ENCODE data around the gene HGF. TPM values are rescaled to one million over a fixed set of nuclear protein-coding genes. Genes with fewer than 3 reads are reported as not detected.
A peak's percentile ranks its signal among the peaks of the same experiment; 100 is the strongest.

The HGF gene
- total RNA-seq, 2 experiments from 2014 or later: not detected

GRCh38 chr7:81684514-81685269 is 85.2 kb downstream of the HGF start:
- H3K4me1 ChIP-seq (ENCODE audit: insufficient read depth, low read length): no peaks in the 10 kb centered on the region
- Mint-ChIP-seq H3K4me1 (ENCODE audit: low read depth) (no peaks in the 10 kb centered on the region), H3K27ac (no peak overlapping the region), H3K9me3 (no peaks in the 10 kb centered on the region), H3K27me3 (no peaks in the 10 kb centered on the region), H3K4me3 (no peak overlapping the region), H3K36me3 (ENCODE audit: low read depth) (no peaks in the 10 kb centered on the region)
- no peak overlapping the region for H3K27ac ChIP-seq (ENCODE audit: low read depth in 1 of 2, low read length in 2 of 2)
- no peaks in the 10 kb centered on the region for H3K9me3 ChIP-seq (ENCODE audit: control insufficient read depth in 1 of 2, insufficient read depth in 1 of 2, low read length in 2 of 2)
- no peaks in the 10 kb centered on the region for H3K36me3 ChIP-seq (ENCODE audit: insufficient read depth, low read length)
- H3K27me3 ChIP-seq (ENCODE audit: control insufficient read depth in 1 of 2, insufficient read depth in 2 of 2, low read length in 2 of 2): no peaks in the 10 kb centered on the region
- ChIA-PET CTCF (no interaction called here), POLR2A (no interaction called here)
- peak in 2 of 14 experiments; percentile 25 to 49 for DNase-seq
- intact Hi-C loops (cut with DNase I, micrococcal nuclease): no loop called here
- H3K4me3 ChIP-seq (ENCODE audit: low read length): no peak overlapping the region
- no peak for TF ChIP-seq CTCF (IDR thresholded peaks at IDR 0.05)
- no peak for ATAC-seq (ENCODE audit: poor library complexity)

DNA sequence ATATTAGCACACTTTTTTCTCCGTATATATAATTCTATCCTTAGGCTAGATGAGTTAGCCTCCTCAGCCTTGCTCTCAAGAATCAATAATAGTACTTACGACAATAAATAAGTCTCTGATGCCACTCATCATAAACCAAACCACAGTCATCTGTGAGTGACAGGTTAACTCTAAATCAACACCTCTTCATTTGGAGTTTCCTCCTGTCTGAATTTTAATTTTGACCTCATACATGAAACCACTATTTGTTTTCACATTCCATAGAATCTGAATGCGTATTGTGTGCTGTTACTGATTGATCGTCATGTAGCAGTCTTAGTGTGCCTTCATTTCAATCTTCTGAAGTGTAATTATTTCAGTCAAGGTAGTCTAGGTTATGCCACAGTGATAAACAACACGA is 85.8 kb downstream of the HGF start:
- H3K36me3 ChIP-seq (ENCODE audit: insufficient read depth, low read length): no peaks in the 10 kb centered on the region
- Mint-ChIP-seq H3K9me3 (no peaks in the 10 kb centered on the region), H3K4me1 (ENCODE audit: low read depth) (no peaks in the 10 kb centered on the region), H3K4me3 (no peak overlapping the region), H3K27ac (no peak overlapping the region), H3K27me3 (no peaks in the 10 kb centered on the region), H3K36me3 (ENCODE audit: low read depth) (no peaks in the 10 kb centered on the region)
- ChIA-PET CTCF (no interaction called here), POLR2A (no interaction called here)
- no peak overlapping the region for H3K4me3 ChIP-seq (ENCODE audit: low read length)
- no peak for ATAC-seq (ENCODE audit: poor library complexity)
- H3K27ac ChIP-seq (ENCODE audit: low read depth in 1 of 2, low read length in 2 of 2): no peak overlapping the region
- no peak for TF ChIP-seq CTCF (IDR thresholded peaks at IDR 0.05)
- DNase-seq: no peak
- intact Hi-C loops (cut with DNase I, micrococcal nuclease): no loop called here
- H3K9me3 ChIP-seq (ENCODE audit: control insufficient read depth in 1 of 2, insufficient read depth in 1 of 2, low read length in 2 of 2): no peaks in the 10 kb centered on the region
- no peaks in the 10 kb centered on the region for H3K27me3 ChIP-seq (ENCODE audit: control insufficient read depth in 1 of 2, insufficient read depth in 2 of 2, low read length in 2 of 2)
- no peaks in the 10 kb centered on the region for H3K4me1 ChIP-seq (ENCODE audit: insufficient read depth, low read length)

DNA sequence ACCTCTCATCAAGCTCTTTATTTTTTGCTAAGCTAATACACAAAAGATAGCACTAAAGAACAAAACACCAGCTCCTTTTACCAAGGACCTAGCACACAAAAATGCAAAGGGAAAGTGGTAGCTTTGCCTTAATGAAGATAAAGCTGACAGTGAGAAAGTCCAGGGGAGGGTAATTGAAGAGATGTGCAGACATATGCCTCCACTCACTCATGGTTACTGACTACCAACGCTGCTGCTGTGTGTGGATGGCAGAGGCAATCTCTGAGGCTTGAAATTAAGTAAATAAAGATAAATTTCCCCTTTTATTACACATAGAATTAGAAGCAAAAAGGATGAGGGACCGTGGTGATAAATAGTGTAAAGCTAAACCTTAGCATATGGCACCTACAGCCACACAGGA is 87.0 kb downstream of the HGF start:
- Mint-ChIP-seq H3K4me1 (ENCODE audit: low read depth) (no peaks in the 10 kb centered on the region), H3K36me3 (ENCODE audit: low read depth) (no peaks in the 10 kb centered on the region), H3K27ac (no peak overlapping the region), H3K9me3 (no peaks in the 10 kb centered on the region), H3K4me3 (no peak overlapping the region), H3K27me3 (no peaks in the 10 kb centered on the region)
- Histone ChIP-seq H3K4me1 (ENCODE audit: insufficient read depth, low read length) (no peaks in the 10 kb centered on the region), H3K9me3 (ENCODE audit: control insufficient read depth in 1 of 2, insufficient read depth in 1 of 2, low read length in 2 of 2) (no peaks in the 10 kb centered on the region), H3K27ac (ENCODE audit: low read depth in 1 of 2, low read length in 2 of 2) (no peak overlapping the region), H3K27me3 (ENCODE audit: control insufficient read depth in 1 of 2, insufficient read depth in 2 of 2, low read length in 2 of 2) (no peaks in the 10 kb centered on the region), H3K4me3 (ENCODE audit: low read length) (no peak overlapping the region), H3K36me3 (ENCODE audit: insufficient read depth, low read length) (no peaks in the 10 kb centered on the region)
- ChIA-PET CTCF (no interaction called here), POLR2A (no interaction called here)
- TF ChIP-seq CTCF (IDR thresholded peaks at IDR 0.05): no peak
- intact Hi-C loops (cut with DNase I, micrococcal nuclease): no loop called here
- DNase-seq (no peak), ATAC-seq (ENCODE audit: poor library complexity) (no peak)
